Activated CD4-positive, alpha-beta T cell treated with anti-CD3 and anti-CD28 coated beads, Interleukin-2, amount 10 ng/mL, durations not matched to agents 24 days and 14 days (primary cell): Measurements from ENCODE around the gene AK2. TPM values are rescaled to one million over a fixed set of nuclear protein-coding genes. Genes with fewer than 3 reads are reported as not detected.
"Not testable (repeated sequence)": the region's sequence is repeated elsewhere in the genome, so short reads cannot be mapped to it uniquely, and the experiment has no call there.

ENCODE experiments used
- DNase-seq: peaks from one replicate; pipeline ENCODE4 v3.0.0; 2022
- H3K27ac Mint-ChIP-seq: one replicate; pipeline ENCODE4 v1.8.0; 2022; ENCODE audit warnings: mild to moderate bottlenecking, mixed read lengths
- H3K27me3 Mint-ChIP-seq: one replicate; pipeline ENCODE4 v1.8.0; 2022; ENCODE audit warnings: mixed read lengths
- H3K36me3 Mint-ChIP-seq: one replicate; pipeline ENCODE4 v1.8.0; 2022; ENCODE audit warnings: low read depth, mild to moderate bottlenecking, mixed read lengths
- H3K4me1 Mint-ChIP-seq: one replicate; pipeline ENCODE4 v1.8.0; 2021; ENCODE audit warnings: mixed read lengths
- H3K4me3 Mint-ChIP-seq: one replicate; pipeline ENCODE4 v1.8.0; 2022; ENCODE audit warnings: mild to moderate bottlenecking, moderate library complexity, mixed read lengths
- H3K9me3 Mint-ChIP-seq: one replicate; pipeline ENCODE4 v1.8.0; 2021; ENCODE audit warnings: mixed read lengths
- intact Hi-C: fragments of 100-400 bp; cut with micrococcal nuclease; formaldehyde crosslinking; loops from one replicate; pipeline ENCODE4 v1.15.1; 2023
- total RNA-seq: library from RNA; stranded (reverse); gene quantifications from 2 replicates; pipeline ENCODE4 v1.2.3, GENCODE V29; 2022

AK2 gene
- total RNA-seq, 1 donor from 2014 or later, result 424 TPM

- no peak for DNase-seq
- H3K9me3 Mint-ChIP-seq, result peaks cover 5% of the 10 kb centered on the region
- H3K36me3 Mint-ChIP-seq, result peaks cover 11% of the 10 kb centered on the region
- H3K27ac Mint-ChIP-seq, result no peak overlapping the region
- intact Hi-C loops, result no loop called here
- H3K4me1 Mint-ChIP-seq, result peaks cover 39% of the 10 kb centered on the region
- H3K4me3 Mint-ChIP-seq, result no peak overlapping the region
- H3K27me3 Mint-ChIP-seq, result no peaks in the 10 kb centered on the region
Observed at GRCh38 chr1:32978854-32979253, 57.8 kb downstream of the AK2 start.

GRCh38 chr1:32977546-32978087, 59.1 kb downstream of the AK2 start:
- DNase-seq, result no peak
- Mint-ChIP-seq H3K27ac (no peak overlapping the region), H3K4me3 (no peak overlapping the region), H3K36me3 (peaks cover 11% of the 10 kb centered on the region), H3K27me3 (peaks cover 1% of the 10 kb centered on the region), H3K9me3 (peaks cover 2% of the 10 kb centered on the region), H3K4me1 (peaks cover 28% of the 10 kb centered on the region)
- intact Hi-C loops, result no loop called here

GRCh38 chr1:32975055-32975454, 61.6 kb downstream of the AK2 start:
- DNase-seq, H3K36me3 Mint-ChIP-seq, H3K4me3 Mint-ChIP-seq, H3K27ac Mint-ChIP-seq, H3K9me3 Mint-ChIP-seq, intact Hi-C loops: not testable (repeated sequence)
- peaks cover 13% of the 10 kb centered on the region for H3K27me3 Mint-ChIP-seq
- H3K4me1 Mint-ChIP-seq, result peaks cover 21% of the 10 kb centered on the region

DNA sequence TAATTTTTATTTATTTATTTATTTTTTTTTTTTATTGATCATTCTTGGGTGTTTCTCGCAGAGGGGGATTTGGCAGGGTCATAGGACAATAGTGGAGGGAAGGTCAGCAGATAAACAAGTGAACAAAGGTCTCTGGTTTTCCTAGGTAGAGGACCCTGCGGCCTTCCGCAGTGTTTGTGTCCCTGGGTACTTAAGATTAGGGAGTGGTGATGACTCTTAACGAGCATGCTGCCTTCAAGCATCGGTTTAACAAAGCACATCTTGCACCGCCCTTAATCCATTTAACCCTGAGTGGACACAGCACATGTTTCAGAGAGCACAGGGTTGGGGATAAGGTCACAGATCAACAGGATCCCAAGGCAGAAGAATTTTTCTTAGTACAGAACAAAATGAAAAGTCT, 63.2 kb downstream of the AK2 start:
- H3K27ac Mint-ChIP-seq, DNase-seq, H3K36me3 Mint-ChIP-seq, intact Hi-C loops: not testable (repeated sequence)
- H3K4me1 Mint-ChIP-seq, result peaks cover 26% of the 10 kb centered on the region
- peaks cover 13% of the 10 kb centered on the region for H3K27me3 Mint-ChIP-seq
- H3K4me3 Mint-ChIP-seq, result peak overlapping the region; percentile 50
- peaks cover 17% of the 10 kb centered on the region for H3K9me3 Mint-ChIP-seq

- no peak for DNase-seq
Observed at GRCh38 chr1:32972814-32973428, 63.8 kb downstream of the AK2 start.

GRCh38 chr1:32971576-32971975, 65.1 kb downstream of the AK2 start:
- Mint-ChIP-seq H3K27me3 (peaks cover 13% of the 10 kb centered on the region), H3K27ac (no peak overlapping the region), H3K9me3 (peaks cover 19% of the 10 kb centered on the region), H3K36me3 (peaks cover 3% of the 10 kb centered on the region), H3K4me1 (peaks cover 43% of the 10 kb centered on the region), H3K4me3 (no peak overlapping the region)
- intact Hi-C loops, result no loop called here
- no peak for DNase-seq

More at GRCh38 chr1:32972814-32973428, 63.8 kb downstream of the AK2 start:
- Mint-ChIP-seq H3K36me3 (peaks cover 6% of the 10 kb centered on the region), H3K27me3 (peaks cover 13% of the 10 kb centered on the region), H3K4me3 (peak overlapping the region; percentile 50), H3K27ac (no peak overlapping the region), H3K9me3 (peaks cover 19% of the 10 kb centered on the region), H3K4me1 (peaks cover 32% of the 10 kb centered on the region)
- intact Hi-C loops, result no loop called here

- intact Hi-C loops, result no loop called here
- no peak overlapping the region for H3K4me3 Mint-ChIP-seq
- peaks cover 44% of the 10 kb centered on the region for H3K4me1 Mint-ChIP-seq
- H3K9me3 Mint-ChIP-seq, result peaks cover 19% of the 10 kb centered on the region
- peaks cover 3% of the 10 kb centered on the region for H3K36me3 Mint-ChIP-seq
- H3K27ac Mint-ChIP-seq, result no peak overlapping the region
- H3K27me3 Mint-ChIP-seq, result peaks cover 13% of the 10 kb centered on the region
- no peak for DNase-seq
Observed at GRCh38 chr1:32971156-32971555, 65.5 kb downstream of the AK2 start.

DNA sequence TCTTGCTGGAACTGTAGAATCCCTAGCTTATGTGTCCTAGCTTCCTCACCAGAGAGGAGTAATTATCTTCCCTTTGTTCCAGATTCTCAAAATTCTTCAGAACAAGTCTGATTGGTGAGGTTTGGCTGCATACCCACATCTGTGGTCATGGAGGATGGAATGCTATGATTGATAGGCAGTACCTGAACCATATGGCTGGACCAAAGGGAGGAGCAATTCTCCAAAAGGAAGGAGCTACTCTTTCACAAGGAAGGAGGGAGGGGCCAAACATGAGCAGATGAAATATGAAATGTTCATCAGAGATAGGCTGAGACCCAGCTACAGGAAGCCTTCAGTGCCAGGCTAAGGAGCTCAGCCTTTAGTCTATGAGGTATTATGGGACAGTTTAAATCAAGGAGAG, 67.1 kb downstream of the AK2 start:
- Mint-ChIP-seq H3K9me3 (peaks cover 19% of the 10 kb centered on the region), H3K4me3 (no peak overlapping the region), H3K36me3 (no peaks in the 10 kb centered on the region), H3K27me3 (peaks cover 13% of the 10 kb centered on the region), H3K27ac (peak overlapping the region; percentile 8), H3K4me1 (peaks cover 46% of the 10 kb centered on the region)
- intact Hi-C loops, result no loop called here
- no peak for DNase-seq

- Mint-ChIP-seq H3K4me3 (peak overlapping the region; percentile 42), H3K4me1 (peaks cover 49% of the 10 kb centered on the region), H3K27ac (peak overlapping the region; percentile 84), H3K36me3 (peaks cover 5% of the 10 kb centered on the region), H3K9me3 (peaks cover 19% of the 10 kb centered on the region), H3K27me3 (peaks cover 13% of the 10 kb centered on the region)
- DNase-seq, result no peak
- intact Hi-C loops, result loop anchor here (1.0 kb wide), 1 partner anchor 13 kb away; no protein-coding TSS in a partner anchor
Observed at GRCh38 chr1:32967888-32968568, 68.7 kb downstream of the AK2 start.

- intact Hi-C loops, result no loop called here
- H3K27me3 Mint-ChIP-seq, result peaks cover 4% of the 10 kb centered on the region
- no peak for DNase-seq
- H3K27ac Mint-ChIP-seq, result no peak overlapping the region
- H3K4me1 Mint-ChIP-seq, result peaks cover 56% of the 10 kb centered on the region
- H3K4me3 Mint-ChIP-seq, result no peak overlapping the region
- peaks cover 13% of the 10 kb centered on the region for H3K36me3 Mint-ChIP-seq
- peaks cover 19% of the 10 kb centered on the region for H3K9me3 Mint-ChIP-seq
Observed at GRCh38 chr1:32966900-32967299, 69.8 kb downstream of the AK2 start.

GRCh38 chr1:32965251-32965747, 71.4 kb downstream of the AK2 start:
- H3K27ac Mint-ChIP-seq, result peak overlapping the region; percentile 87
- peaks cover 57% of the 10 kb centered on the region for H3K4me1 Mint-ChIP-seq
- DNase-seq, result no peak
- H3K27me3 Mint-ChIP-seq, result no peaks in the 10 kb centered on the region
- H3K4me3 Mint-ChIP-seq, result peak overlapping the region; percentile 87
- intact Hi-C loops, result loop anchor here (2.0 kb wide), 1 partner anchor 28 kb away; no protein-coding TSS in a partner anchor
- H3K36me3 Mint-ChIP-seq, result peaks cover 15% of the 10 kb centered on the region
- H3K9me3 Mint-ChIP-seq, result peaks cover 10% of the 10 kb centered on the region

GRCh38 chr1:32964461-32965250, 72.0 kb downstream of the AK2 start, which contains the start of gene RNF19B:
RNF19B (minus strand) TSS chr1:32964809; CDS start chr1:32964685, 124 bp downstream.
- peak; percentile 99 for DNase-seq
- Mint-ChIP-seq H3K4me3 (peak within 1 kb of the TSS; percentile 87), H3K36me3 (peaks cover 16% of the 10 kb centered on the region), H3K27ac (peak within 1 kb of the TSS; percentile 87), H3K4me1 (peaks cover 57% of the 10 kb centered on the region), H3K27me3 (no peaks in the 10 kb centered on the region), H3K9me3 (peaks cover 9% of the 10 kb centered on the region)
- intact Hi-C loops, result loop anchor here (1.0 to 2.0 kb wide), 3 partner anchors 17 to 72 kb away; partner anchors contain the start of gene AK2

GRCh38 chr1:32963746-32964460, 72.8 kb downstream of the AK2 start:
- H3K27ac Mint-ChIP-seq, result peak overlapping the region; percentile 78

More at GRCh38 chr1:32963746-32964460, 72.8 kb downstream of the AK2 start:
- DNase-seq, result peak; percentile 90
- Mint-ChIP-seq H3K27me3 (no peaks in the 10 kb centered on the region), H3K36me3 (peaks cover 19% of the 10 kb centered on the region), H3K9me3 (peaks cover 5% of the 10 kb centered on the region), H3K4me3 (peak overlapping the region; percentile 86), H3K4me1 (peaks cover 56% of the 10 kb centered on the region)
- intact Hi-C loops, result loop anchor here (1.0 to 2.0 kb wide), 3 partner anchors 17 to 72 kb away; partner anchors contain the start of gene AK2
